GM21360 (cell line): ENCODE measurements around the gene IRF2BP2.
A peak's percentile ranks its signal among the peaks of the same experiment; 100 is the strongest.

Source experiments
- ATAC-seq: cut with Tn5 transposase; IDR thresholded peaks from one replicate; pipeline ENCODE4 v1.9.1; 2021; ENCODE audit warnings: mild to moderate bottlenecking, moderate library complexity; ENCODE audit not compliant: unreplicated experiment

Gene IRF2BP2

GRCh38 chr1:234614081-234614489 is 4.1 kb upstream of the IRF2BP2 start:
- no peak for ATAC-seq

GRCh38 chr1:234613128-234613875 is 3.3 kb upstream of the IRF2BP2 start:
- no peak for ATAC-seq

- peak; percentile 26 for ATAC-seq
These were observed 2.6 kb upstream of the IRF2BP2 start for GRCh38 chr1:234612352-234613127.

GRCh38 chr1:234611847-234612351 is 1.9 kb upstream of the IRF2BP2 start:
- no peak for ATAC-seq

GRCh38 chr1:234611225-234611846 is 1.4 kb upstream of the IRF2BP2 start:
- peak; percentile 10 for ATAC-seq

- peak; percentile 36 for ATAC-seq
These were observed 767 bp upstream of the IRF2BP2 start for GRCh38 chr1:234610666-234611224.

GRCh38 chr1:234609691-234610042 is 311 bp downstream of the IRF2BP2 start:
- no peak for ATAC-seq

- ATAC-seq, result no peak
These were observed 877 bp downstream of the IRF2BP2 start for GRCh38 chr1:234608911-234609690.

- ATAC-seq, result no peak
These were observed 1.7 kb downstream of the IRF2BP2 start for GRCh38 chr1:234608025-234608910.

GRCh38 chr1:234607109-234608024 is 2.6 kb downstream of the IRF2BP2 start:
- ATAC-seq, result no peak

GRCh38 chr1:234606784-234607108 is 3.2 kb downstream of the IRF2BP2 start:
- ATAC-seq, result no peak

- ATAC-seq, result no peak
These were observed 3.8 kb downstream of the IRF2BP2 start for GRCh38 chr1:234605983-234606783.

GRCh38 chr1:234605399-234605982 is 4.5 kb downstream of the IRF2BP2 start:
- no peak for ATAC-seq

- ATAC-seq, result no peak
These were observed 5.2 kb downstream of the IRF2BP2 start for GRCh38 chr1:234604495-234605398.

- ATAC-seq, result no peak
These were observed 6.5 kb downstream of the IRF2BP2 start for GRCh38 chr1:234603221-234604204.
